SK-N-SH (cell line): ENCODE data around the gene TMTC2. TPM values are rescaled to one million over a fixed set of nuclear protein-coding genes. Genes with fewer than 3 reads are reported as not detected.

Source experiments
- CTCF ChIA-PET: fragments of 300-600, 350-600 bp; formaldehyde crosslinking; extraction: SDS; loops from one replicate; lab custom pipeline; 2021; lab: Yijun Ruan, JAX
- POLR2A ChIA-PET: fragments of 350-600 bp; sonication (Branson Sonifier 250); formaldehyde crosslinking; extraction: SDS; loops from one replicate; lab custom pipeline; 2020; ENCODE audit warnings: antibody characterized with exemption, inconsistent platforms; lab: Yijun Ruan, JAX
- DNase-seq: peaks from one replicate; pipeline ENCODE4 v3.0.0; 2012
- H2AFZ ChIP-seq: fragments of 200-600 bp; sonication (generic); 2 replicates; pipeline ENCODE4 v1.8.1; 2016; ENCODE audit warnings: antibody characterized with exemption, mild to moderate bottlenecking, low read depth
- H3F3A ChIP-seq: fragments of 200-600 bp; sonication (generic); replicated peaks from 2 replicates; pipeline ENCODE3; 2016; ENCODE audit warnings: antibody characterized with exemption, mild to moderate bottlenecking; ENCODE audit not compliant: insufficient read depth
- H3K27ac ChIP-seq, 2 experiments: fragments of 200-500 bp in 1 of 2; fragments of 200-600 bp in 1 of 2; sonication (Bioruptor generic) in 1 of 2; sonication (generic), shearing (Covaris generic) in 1 of 2; 2 replicates each; pipeline versions ENCODE4 v1.5.1 to v1.6.1; 2014 to 2016; ENCODE audit warnings: low read depth in 2 of 2, inconsistent platforms in 1 of 2, low read length in 1 of 2, mild to moderate bottlenecking in 1 of 2, mixed read lengths in 1 of 2
- H3K27me3 ChIP-seq: fragments of 200-600 bp; sonication (generic), shearing (Covaris generic); 2 replicates; pipeline ENCODE4 v1.6.1; 2016; ENCODE audit warnings: mixed run types; ENCODE audit not compliant: insufficient read depth
- H3K36me3 ChIP-seq, 2 experiments: fragments of 200-500 bp in 1 of 2; fragments of 200-600 bp in 1 of 2; sonication (Bioruptor generic) in 1 of 2; sonication (generic) in 1 of 2; replicated peaks in 1 of 2; 2 replicates each; pipeline versions ENCODE3 to v1.5.1; 2014 to 2016; ENCODE audit warnings: low read length in 1 of 2, mild to moderate bottlenecking in 1 of 2; ENCODE audit not compliant: insufficient read depth in 2 of 2, control insufficient read depth in 1 of 2
- H3K4me1 ChIP-seq, 2 experiments: fragments of 200-500 bp in 1 of 2; fragments of 200-600 bp in 1 of 2; sonication (Bioruptor generic) in 1 of 2; sonication (generic), shearing (Covaris generic) in 1 of 2; 2 replicates each; pipeline versions ENCODE4 v1.5.1 to v1.6.1; 2014 to 2016; ENCODE audit warnings: low read depth in 1 of 2, low read length in 1 of 2, mixed run types in 1 of 2; ENCODE audit not compliant: insufficient read depth in 2 of 2, control insufficient read depth in 1 of 2
- H3K4me2 ChIP-seq: fragments of 200-600 bp; sonication (generic), shearing (Covaris generic); 2 replicates; pipeline ENCODE4 v1.6.1; 2017; ENCODE audit warnings: mixed run types
- H3K4me3 ChIP-seq, 2 experiments: fragments of 200-500 bp in 1 of 2; fragments of 200-600 bp in 1 of 2; sonication (Bioruptor generic) in 1 of 2; sonication (generic), shearing (Covaris generic) in 1 of 2; 2 replicates each; pipeline versions ENCODE4 v1.5.1 to v1.8.1; 2014 to 2016; ENCODE audit warnings: low read depth in 2 of 2, inconsistent platforms in 1 of 2, low read length in 1 of 2, mild to moderate bottlenecking in 1 of 2, mixed read lengths in 1 of 2, moderate library complexity in 1 of 2
- H3K79me2 ChIP-seq: fragments of 200-600 bp; sonication (generic); 2 replicates; pipeline ENCODE4 v1.8.1; 2017; ENCODE audit warnings: mild to moderate bottlenecking; ENCODE audit not compliant: insufficient read depth
- H3K9ac ChIP-seq: fragments of 200-600 bp; sonication (generic); 2 replicates; pipeline ENCODE4 v1.6.1; 2017; ENCODE audit warnings: mixed run types
- H3K9me2 ChIP-seq: fragments of 200-600 bp; sonication (generic); 2 replicates; pipeline ENCODE4 v1.6.1; 2017; ENCODE audit warnings: mixed run types
- H3K9me3 ChIP-seq: fragments of 200-600 bp; sonication (generic); 2 replicates; pipeline ENCODE4 v1.6.1; 2017; ENCODE audit warnings: mixed run types, mild to moderate bottlenecking, moderate library complexity
- H4K20me1 ChIP-seq: fragments of 200-600 bp; sonication (generic); 2 replicates; pipeline ENCODE4 v1.6.1; 2017; ENCODE audit warnings: mild to moderate bottlenecking, mixed run types; ENCODE audit not compliant: insufficient read depth
- CTCF ChIP-seq: fragments of 200-600 bp; sonication (generic); IDR thresholded peaks from 2 replicates; pipeline ENCODE4 v1.6.1; 2017; ENCODE audit warnings: antibody characterized with exemption, mild to moderate bottlenecking, moderate library complexity
- EP300 ChIP-seq, 2 experiments: IDR thresholded peaks; 2 replicates each; pipeline versions ENCODE4 v1.4.0 to v1.6.1; 2012; ENCODE audit warnings: borderline replicate concordance in 1 of 2, low read depth in 1 of 2, low read length in 1 of 2
- FOSL2 ChIP-seq: IDR thresholded peaks from 2 replicates; pipeline ENCODE4 v1.4.0; 2012; ENCODE audit warnings: low read depth, mild to moderate bottlenecking, moderate library complexity, borderline replicate concordance
- GABPA ChIP-seq: IDR thresholded peaks from 2 replicates; pipeline ENCODE4 v1.4.0; 2012; ENCODE audit warnings: low read depth, mild to moderate bottlenecking
- GATA2 ChIP-seq: sonication (generic); formaldehyde crosslinking; IDR thresholded peaks from 2 replicates; pipeline ENCODE4 v1.5.0; 2020; ENCODE audit warnings: mild to moderate bottlenecking, missing genetic modification reagents
- IRF3 ChIP-seq: fragments of 150-350 bp; IDR thresholded peaks from 2 replicates; pipeline ENCODE4 v1.6.1; 2016; ENCODE audit warnings: mild to moderate bottlenecking, low read depth, low read length
- JUND ChIP-seq: IDR thresholded peaks from 2 replicates; pipeline ENCODE4 v1.4.0; 2012
- MAX ChIP-seq: IDR thresholded peaks from 2 replicates; pipeline ENCODE4 v1.4.0; 2012; ENCODE audit warnings: low read depth
- MEF2A ChIP-seq: IDR thresholded peaks from 2 replicates; pipeline ENCODE4 v1.4.0; 2012; ENCODE audit warnings: low read depth, borderline replicate concordance
- NFIC ChIP-seq: IDR thresholded peaks from 2 replicates; pipeline ENCODE4 v1.4.0; 2012; ENCODE audit warnings: borderline replicate concordance
- PBX3 ChIP-seq: IDR thresholded peaks from 2 replicates; pipeline ENCODE4; 2012
- POLR2AphosphoS5 ChIP-seq: IDR thresholded peaks from 2 replicates; pipeline ENCODE4 v1.6.1; 2012; ENCODE audit warnings: low read depth, low read length
- RCOR1 ChIP-seq: fragments of 150-350 bp; IDR thresholded peaks from 2 replicates; pipeline ENCODE4 v1.6.1; 2017; ENCODE audit warnings: antibody characterized with exemption, low read length
- SIN3A ChIP-seq: IDR thresholded peaks from 2 replicates; pipeline ENCODE4 v1.6.1; 2012; ENCODE audit warnings: low read depth, mild to moderate bottlenecking, low read length, moderate library complexity, borderline replicate concordance
- SMC3 ChIP-seq: IDR thresholded peaks from 2 replicates; pipeline ENCODE4 v1.6.1; 2012; ENCODE audit warnings: low read depth, low read length, improper control_type of control experiment
- TCF12 ChIP-seq: IDR thresholded peaks from 2 replicates; pipeline ENCODE4 v1.4.0; 2012
- YY1 ChIP-seq: IDR thresholded peaks from 2 replicates; pipeline ENCODE4 v1.4.0; 2012; ENCODE audit warnings: low read depth, mild to moderate bottlenecking
- WGBS: methylation state at CpG from one replicate; pipeline ENCODE4 v1.1.6; 2017; ENCODE audit warnings: low lambda C conversion rate; 5-methylcytosine and 5-hydroxymethylcytosine counted together
- polyA plus RNA-seq, 3 experiments: library from polyadenylated mRNA; depleted of rRNA; stranded (reverse); fragments of >200 nt; gene quantifications; 2 replicates each; pipeline ENCODE4 v1.2.3, GENCODE V29; 2012

TMTC2 gene
- polyA plus RNA-seq, 1 of the 3 experiments (the other 2 are of a cell fraction): 4.1 TPM

- Histone ChIP-seq H3K9me3 (no peaks in the 10 kb centered on the region), H3K4me2 (no peak overlapping the region), H3K4me3 (no peak overlapping the region), H4K20me1 (no peaks in the 10 kb centered on the region), H3K9me2 (no peaks in the 10 kb centered on the region), H3K36me3 (no peaks in the 10 kb centered on the region), H3K79me2 (no peaks in the 10 kb centered on the region), H3F3A (no peaks in the 10 kb centered on the region), H3K27ac (no peak overlapping the region), H3K27me3 (no peaks in the 10 kb centered on the region), H2AFZ (no peak overlapping the region), H3K9ac (no peak overlapping the region), H3K4me1 (peaks cover 0 to 4% of the 10 kb centered on the region in 2 experiments; a peak in 1 of 4 replicates)
- TF ChIP-seq RCOR1: peak; percentile 65; the same call in 1 of the 2 replicates
- TF ChIP-seq JUND: no peak
- TF ChIP-seq EP300 (IDR thresholded peaks at IDR 0.05; ENCODE audit: borderline replicate concordance in 1 of 2, low read depth in 1 of 2, low read length in 1 of 2): peak in 1 of 2 experiments; percentile 48; a peak in 1 of 4 replicates
- no peak for TF ChIP-seq PBX3
- no peak for TF ChIP-seq MEF2A
- peak; percentile 80 for TF ChIP-seq GATA2 (CRISPR knock-in tag)
- TF ChIP-seq POLR2AphosphoS5: no peak
- ChIA-PET CTCF (no interaction called here), POLR2A (no interaction called here)
- DNase-seq: peak; percentile 42
- WGBS: 85% methylated on average over 7 of the region's 7 CpGs
Observed at GRCh38 chr12:82919388-82920054, 232.8 kb downstream of the TMTC2 start.

GRCh38 chr12:82923935-82924334 is 237.2 kb downstream of the TMTC2 start:
- WGBS: 100% methylated on average over 1 of the region's 1 CpG

GRCh38 chr12:82926630-82927029 is 239.9 kb downstream of the TMTC2 start:
- no peaks in the 10 kb centered on the region for H3K79me2 ChIP-seq
- H3K36me3 ChIP-seq: no peaks in the 10 kb centered on the region
- no peak overlapping the region for H3K27ac ChIP-seq
- DNase-seq: no peak
- CTCF ChIA-PET: interaction anchor here (0.6 to 1.2 kb wide), 2 partner anchors 154 to 182 kb away, joined by 3 to 4 read pairs; no protein-coding TSS in a partner anchor
- no peak overlapping the region for H2AFZ ChIP-seq
- peaks cover 4% of the 10 kb centered on the region in 2 experiments; a peak in 2 of 4 replicates for H3K4me1 ChIP-seq
- H3K4me3 ChIP-seq: no peak overlapping the region
- no peaks in the 10 kb centered on the region for H4K20me1 ChIP-seq
- 100% methylated on average over 3 of the region's 3 CpGs for WGBS
- H3K4me2 ChIP-seq: no peak overlapping the region
- no peaks in the 10 kb centered on the region for H3F3A ChIP-seq
- POLR2A ChIA-PET: no interaction called here
- H3K9ac ChIP-seq: no peak overlapping the region
- TF ChIP-seq TCF12: no peak
- TF ChIP-seq POLR2AphosphoS5: no peak
- TF ChIP-seq NFIC: no peak
- no peak for TF ChIP-seq IRF3
- no peak for TF ChIP-seq SMC3
- TF ChIP-seq MEF2A: no peak
- TF ChIP-seq CTCF: no peak
- TF ChIP-seq YY1: no peak
- TF ChIP-seq SIN3A: no peak
- TF ChIP-seq MAX: no peak
- H3K9me3 ChIP-seq: no peaks in the 10 kb centered on the region
- H3K9me2 ChIP-seq: no peaks in the 10 kb centered on the region
- H3K27me3 ChIP-seq: no peaks in the 10 kb centered on the region

More at GRCh38 chr12:82923935-82924334, 237.2 kb downstream of the TMTC2 start:
- Histone ChIP-seq H3K9me3 (no peaks in the 10 kb centered on the region), H3K36me3 (no peaks in the 10 kb centered on the region), H4K20me1 (no peaks in the 10 kb centered on the region), H3K27ac (no peak overlapping the region), H3K9ac (no peak overlapping the region), H3K4me1 (peaks cover 0 to 7% of the 10 kb centered on the region in 2 experiments; a peak in 1 of 4 replicates), H2AFZ (no peak overlapping the region), H3K9me2 (no peaks in the 10 kb centered on the region), H3K79me2 (no peaks in the 10 kb centered on the region), H3K4me3 (no peak overlapping the region), H3K4me2 (no peak overlapping the region), H3K27me3 (no peaks in the 10 kb centered on the region), H3F3A (no peaks in the 10 kb centered on the region)
- CTCF ChIA-PET: no interaction called here
- POLR2A ChIA-PET: no interaction called here
- DNase-seq: no peak
- TF ChIP-seq GABPA (no peak), FOSL2 (no peak)
